Placental pericyte (primary cell): ENCODE data around the gene KCNT2. TPM values are rescaled to one million over a fixed set of nuclear protein-coding genes. Genes with fewer than 3 reads are reported as not detected.

ENCODE experiments used
- small RNA-seq: library from RNA; depleted of rRNA; stranded (forward); fragments of <200 nt; gene quantifications from one replicate; pipeline ENCODE3, GENCODE V24; 2012; ENCODE audit warnings: low replicate concordance
- total RNA-seq: library from RNA; depleted of rRNA; stranded (reverse); fragments of >200 nt; gene quantifications from 2 replicates; pipeline ENCODE4 v1.2.3, GENCODE V29; 2012

Gene KCNT2
- 0.14 and 0.44 TPM in 2 replicates for total RNA-seq

GRCh38 chr1:196608390-196609369, at the start of gene KCNT2:
Gene KCNT2 (minus strand): TSS chr1:196608440. CDS start chr1:196608309, 131 bp downstream.

GRCh38 chr1:196651637-196652215, 43.5 kb upstream of the KCNT2 start, which contains the start of gene CFH:
Gene CFH (plus strand): TSS chr1:196652043. CDS start chr1:196652118, 75 bp downstream.

Small RNA genes lying within 50 kb of the gene (small RNA-seq; reads per million reads assigned to genes)
- not detected for gene MIR4735

Other genes starting within 250 kb of the KCNT2 start
- 8.6 and 10.5 TPM in 2 replicates for gene CFH, start 43.6 kb upstream of the KCNT2 start, total RNA-seq
- gene CFHR3, start 166.4 kb upstream of the KCNT2 start, total RNA-seq = not detected in 2 replicates
- not detected in 2 replicates for gene CFHR1, start 211.3 kb upstream of the KCNT2 start, total RNA-seq